Thyroid gland (tissue), 4 donors: ENCODE results near the gene SLC6A12. TPM values are rescaled to one million over a fixed set of nuclear protein-coding genes. Genes with fewer than 3 reads are reported as not detected.
A peak's percentile ranks its signal among the peaks of the same experiment; 100 is the strongest.

Experiments
- DNase-seq, 2 donors: peaks; one replicate each; pipeline ENCODE4 v3.0.0-alpha.2; 2019
- H3K27ac ChIP-seq, 3 donors: fragments of 200-600 bp; sonication (generic); 1 replicate in 2 of 3; 2 replicates in 1 of 3; pipeline ENCODE4 v1.5.1; 2016 to 2019; ENCODE audit warnings: mild to moderate bottlenecking in 1 of 3, moderate library complexity in 1 of 3
- H3K27me3 ChIP-seq: fragments of 200-600 bp; sonication (generic); one replicate; pipeline ENCODE4 v1.5.1; 2019
- H3K36me3 ChIP-seq, 2 donors: fragments of 200-600 bp; sonication (generic); one replicate each; pipeline ENCODE4 v1.5.1; 2016 to 2019
- H3K4me1 ChIP-seq, 2 donors: fragments of 200-600 bp; sonication (generic); one replicate each; pipeline ENCODE4 v1.5.1; 2017 to 2019
- H3K4me3 ChIP-seq, 3 donors: fragments of 200-600 bp; sonication (generic); replicated peaks in 1 of 3; 1 replicate in 2 of 3; 2 replicates in 1 of 3; pipeline ENCODE4 v1.5.1; 2016; ENCODE audit warnings: mild to moderate bottlenecking in 1 of 3
- H3K9me3 ChIP-seq: fragments of 200-600 bp; sonication (generic); one replicate; pipeline ENCODE4 v1.5.1; 2017
- CTCF ChIP-seq, 6 experiments: fragments of 200-600 bp in 3 of 6; fragments of 450-650 bp in 3 of 6; sonication (generic) in 3 of 6; IDR thresholded peaks; one replicate each; pipeline ENCODE4 v1.5.1; 2016 to 2019; ENCODE audit warnings: antibody characterized with exemption in 6 of 6, mild to moderate bottlenecking in 2 of 6, inconsistent platforms in 1 of 6, moderate library complexity in 1 of 6
- POLR2A ChIP-seq, 2 donors: fragments of 450-650 bp; IDR thresholded peaks; one replicate each; pipeline ENCODE4 v1.6.1; 2017; ENCODE audit warnings: antibody characterized with exemption in 2 of 2, mild to moderate bottlenecking in 2 of 2, moderate library complexity in 1 of 2
- WGBS, 2 donors: methylation state at CpG; one replicate each; pipeline ENCODE4 v1.1.5; 2017; 5-methylcytosine and 5-hydroxymethylcytosine counted together
- intact Hi-C: fragments of 100-400 bp; cut with DNase I; formaldehyde crosslinking; loops from one replicate; pipeline ENCODE4 v1.15.1; 2023
- total RNA-seq, 4 donors: library from RNA; depleted of rRNA; stranded (reverse); fragments of >200 nt; gene quantifications; one replicate each; pipeline ENCODE4 v1.2.3, GENCODE V29; 2016

Gene SLC6A12
- total RNA-seq, 4 donors from 2014 or later = 9.4 to 27.7 (median 18.3) TPM

GRCh38 chr12:227923-228845 lies 14.2 kb upstream of the SLC6A12 start:
- DNase-seq = no peak
- intact Hi-C loops = no loop called here
- H3K36me3 ChIP-seq = no peaks in the 10 kb centered on the region
- H3K27ac ChIP-seq = peak overlapping the region in 2 of 3 donors; percentile 45 to 53
- no peaks in the 10 kb centered on the region for H3K27me3 ChIP-seq
- H3K4me1 ChIP-seq = peaks cover 33 to 47% of the 10 kb centered on the region in 2 donors
- 75 to 77% methylated on average over 18 of the region's 18 CpGs for WGBS, 2 donors
- H3K9me3 ChIP-seq = no peaks in the 10 kb centered on the region
- H3K4me3 ChIP-seq = no peak overlapping the region
- no peak for TF ChIP-seq POLR2A (IDR thresholded peaks at IDR 0.05)
- no peak for TF ChIP-seq CTCF (IDR thresholded peaks at IDR 0.05)

- H3K27ac ChIP-seq = peak overlapping the region in 2 of 3 donors; percentile 45 to 53
- no peaks in the 10 kb centered on the region for H3K9me3 ChIP-seq
- WGBS, 2 donors = 90 to 99% methylated on average over 7 of the region's 7 CpGs
- H3K4me1 ChIP-seq = peaks cover 33 to 42% of the 10 kb centered on the region in 2 donors
- no peaks in the 10 kb centered on the region for H3K36me3 ChIP-seq
- DNase-seq = no peak
- H3K4me3 ChIP-seq = no peak overlapping the region
- H3K27me3 ChIP-seq = no peaks in the 10 kb centered on the region
- intact Hi-C loops = no loop called here
- TF ChIP-seq POLR2A (IDR thresholded peaks at IDR 0.05) (no peak), CTCF (IDR thresholded peaks at IDR 0.05) (no peak)
Observed at GRCh38 chr12:227286-227915, 13.4 kb upstream of the SLC6A12 start.

DNA sequence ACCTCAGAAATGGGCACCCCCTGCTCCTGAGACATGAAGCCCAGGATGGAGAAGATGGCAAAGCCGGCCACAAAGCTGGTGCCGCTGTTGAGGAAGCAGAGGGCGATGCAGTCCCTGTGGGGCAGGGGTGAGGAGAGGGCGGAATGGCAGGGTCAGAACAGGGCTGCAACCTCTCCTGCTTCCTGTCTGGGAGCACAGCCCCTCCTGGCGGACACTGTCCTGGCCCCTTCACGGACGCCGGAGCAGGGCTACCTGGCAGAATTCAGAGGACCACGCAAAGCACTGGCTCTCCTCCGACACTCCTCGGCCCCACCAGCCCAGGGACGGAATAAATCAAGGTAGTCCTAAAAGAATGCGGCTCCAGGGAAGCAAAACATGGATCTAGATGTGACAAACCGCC lies 12.4 kb upstream of the SLC6A12 start:
- H3K4me1 ChIP-seq = peaks cover 31 to 39% of the 10 kb centered on the region in 2 donors
- intact Hi-C loops = no loop called here
- no peak overlapping the region for H3K4me3 ChIP-seq
- H3K27ac ChIP-seq = no peak overlapping the region
- H3K27me3 ChIP-seq = no peaks in the 10 kb centered on the region
- TF ChIP-seq CTCF (IDR thresholded peaks at IDR 0.05) (no peak), POLR2A (IDR thresholded peaks at IDR 0.05) (no peak)
- DNase-seq = no peak
- no peaks in the 10 kb centered on the region for H3K9me3 ChIP-seq
- no peaks in the 10 kb centered on the region for H3K36me3 ChIP-seq
- WGBS, 2 donors = 84 to 90% methylated on average over 9 of the region's 14 CpGs

- no peak for DNase-seq
- peaks cover 21 to 30% of the 10 kb centered on the region in 2 donors for H3K4me1 ChIP-seq
- WGBS, 2 donors = 91 to 94% methylated on average over 14 to 18 of the region's 18 CpGs
- TF ChIP-seq CTCF (IDR thresholded peaks at IDR 0.05) (no peak), POLR2A (IDR thresholded peaks at IDR 0.05) (no peak)
- no peaks in the 10 kb centered on the region for H3K27me3 ChIP-seq
- no peak overlapping the region for H3K27ac ChIP-seq
- H3K36me3 ChIP-seq = no peaks in the 10 kb centered on the region
- no peak overlapping the region for H3K4me3 ChIP-seq
- no peaks in the 10 kb centered on the region for H3K9me3 ChIP-seq
- intact Hi-C loops = no loop called here
Observed at GRCh38 chr12:225012-225411, 11.1 kb upstream of the SLC6A12 start.

DNA sequence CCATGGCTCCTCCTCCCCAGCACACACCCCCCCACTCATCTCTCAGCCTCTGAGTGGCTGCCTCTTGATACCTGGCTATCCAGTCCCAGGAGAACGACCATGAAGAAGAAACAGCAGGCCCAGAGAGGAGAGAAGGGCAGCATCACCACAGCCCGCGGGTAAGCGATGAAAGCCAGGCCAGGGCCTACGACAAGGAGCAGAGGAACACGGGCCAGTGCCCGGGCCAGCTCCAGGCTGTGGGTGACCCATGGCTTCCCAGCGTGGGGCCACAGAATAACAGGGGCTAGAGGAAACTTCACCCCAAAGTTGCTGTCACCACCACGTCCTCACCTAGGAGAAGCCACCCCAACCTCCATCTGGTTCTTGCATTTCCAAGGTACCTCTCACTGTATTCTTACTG lies 10.4 kb upstream of the SLC6A12 start:
- Histone ChIP-seq H3K4me1 (peaks cover 17 to 28% of the 10 kb centered on the region in 2 donors), H3K27me3 (no peaks in the 10 kb centered on the region), H3K27ac (no peak overlapping the region), H3K9me3 (no peaks in the 10 kb centered on the region), H3K4me3 (no peak overlapping the region), H3K36me3 (no peaks in the 10 kb centered on the region)
- intact Hi-C loops = no loop called here
- no peak for TF ChIP-seq CTCF (IDR thresholded peaks at IDR 0.05)
- TF ChIP-seq POLR2A (IDR thresholded peaks at IDR 0.05) = no peak
- WGBS, 2 donors = 90 to 91% methylated on average over 9 of the region's 9 CpGs
- DNase-seq = no peak
